HS-27A (cell line): ENCODE measurements around the gene NR5A1.

ENCODE experiments used
- DNase-seq: peaks from one replicate; pipeline ENCODE4 v3.0.0-alpha.2; 2012; ENCODE audit warnings: low read depth, missing footprints

The NR5A1 gene

GRCh38 chr9:124514125-124514524 is 6.9 kb upstream of the NR5A1 start:
- DNase-seq, result no peak

GRCh38 chr9:124513376-124513994 is 6.3 kb upstream of the NR5A1 start:
- DNase-seq, result no peak

GRCh38 chr9:124512806-124513204 is 5.6 kb upstream of the NR5A1 start:
- no peak for DNase-seq

GRCh38 chr9:124511891-124512805 is 4.9 kb upstream of the NR5A1 start:
- no peak for DNase-seq

- DNase-seq, result no peak
These were observed 4.2 kb upstream of the NR5A1 start for GRCh38 chr9:124511426-124511840.

- DNase-seq, result no peak
These were observed 3.6 kb upstream of the NR5A1 start for GRCh38 chr9:124510650-124511425.

- DNase-seq, result no peak
These were observed 753 bp upstream of the NR5A1 start for GRCh38 chr9:124507880-124508423.

GRCh38 chr9:124506433-124506832 is 766 bp downstream of the NR5A1 start:
- no peak for DNase-seq

GRCh38 chr9:124505901-124506346 is 1.3 kb downstream of the NR5A1 start:
- DNase-seq, result no peak

- no peak for DNase-seq
These were observed 1.9 kb downstream of the NR5A1 start for GRCh38 chr9:124505006-124505900.

- DNase-seq, result no peak
These were observed 2.6 kb downstream of the NR5A1 start for GRCh38 chr9:124504530-124505005.

- DNase-seq, result no peak
These were observed 3.3 kb downstream of the NR5A1 start for GRCh38 chr9:124503713-124504529.

GRCh38 chr9:124502711-124503702 is 4.2 kb downstream of the NR5A1 start:
- no peak for DNase-seq

GRCh38 chr9:124501771-124502320 is 5.4 kb downstream of the NR5A1 start:
- DNase-seq, result no peak

- no peak for DNase-seq
These were observed 6.2 kb downstream of the NR5A1 start for GRCh38 chr9:124500796-124501611.

- no peak for DNase-seq
These were observed 7.0 kb downstream of the NR5A1 start for GRCh38 chr9:124500028-124500795.

GRCh38 chr9:124499216-124499615 is 8.0 kb downstream of the NR5A1 start:
- DNase-seq, result no peak
